Measurements from ENCODE around the gene SLCO3A1. TPM values are rescaled to one million over a fixed set of nuclear protein-coding genes. Genes with fewer than 3 reads are reported as not detected.

SLCO3A1 gene
- total and polyA plus RNA-seq, 4 donors, result 1.6 to 3.6 (median 2.4) TPM

DNA sequence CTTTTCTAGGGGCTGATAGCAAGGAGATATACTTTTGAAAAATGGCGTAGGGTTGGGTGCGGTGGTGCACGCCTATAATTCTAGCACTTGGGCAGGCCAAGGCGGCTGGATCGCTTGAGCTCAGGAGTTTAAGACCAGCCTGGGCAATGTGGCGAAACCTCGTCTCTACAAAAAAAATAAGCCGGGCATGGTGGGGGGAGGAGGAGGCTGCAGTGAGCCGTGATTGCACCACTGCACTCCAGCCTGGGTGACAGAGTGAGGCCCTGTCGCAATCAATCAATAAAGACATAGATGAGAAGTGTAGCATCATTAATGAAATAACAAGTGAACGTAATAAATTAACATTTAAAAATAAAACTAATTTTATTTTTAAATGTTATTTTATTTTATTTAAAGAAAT lies 134.6 kb downstream of the SLCO3A1 start:
- Histone ChIP-seq H3K9me3 (ENCODE audit: control insufficient read depth in 4 of 4, low read length in 3 of 4) (no peaks in the 10 kb centered on the region), H3K27me3 (ENCODE audit: control insufficient read depth in 4 of 4, insufficient read depth in 4 of 4, low read length in 3 of 4) (no peaks in the 10 kb centered on the region), H3K36me3 (ENCODE audit: control insufficient read depth in 4 of 4, insufficient read depth in 3 of 4, low read depth in 1 of 4, low read length in 3 of 4) (no peaks in the 10 kb centered on the region), H3K9ac (ENCODE audit: low read depth in 1 of 2, low read length in 2 of 2) (no peak overlapping the region), H3K27ac (ENCODE audit: low read depth in 1 of 2, low read length in 2 of 2) (no peak overlapping the region), H3K4me1 (ENCODE audit: control insufficient read depth in 4 of 4, insufficient read depth in 4 of 4, low read length in 3 of 4) (peaks cover 0 to 3% (median 1%) of the 10 kb centered on the region in 4 donors), H3K4me3 (ENCODE audit: low read depth in 1 of 3, low read length in 3 of 3) (no peak overlapping the region)
- TF ChIP-seq RAD21 (IDR thresholded peaks at IDR 0.05) (peak in 1 of 2 donors; percentile 11), EGR1 (IDR thresholded peaks at IDR 0.05; ENCODE audit: low read depth in 2 of 2) (no peak), ATF3 (IDR thresholded peaks at IDR 0.05) (no peak), FOXA1 (IDR thresholded peaks at IDR 0.05) (no peak), YY1 (IDR thresholded peaks at IDR 0.05) (peak; percentile 47), SP1 (IDR thresholded peaks at IDR 0.05) (no peak), RXRA (IDR thresholded peaks at IDR 0.05) (peak in 1 of 2 donors; percentile 36), HNF4A (conservative IDR thresholded peaks at IDR 0.05) (peak; percentile 37 to 54), NR2F2 (IDR thresholded peaks at IDR 0.05) (no peak), FOXA2 (IDR thresholded peaks at IDR 0.05) (no peak)
- 53% methylated on average over 11 of the region's 11 CpGs for WGBS
- peak; percentile 40 for DNase-seq (ENCODE audit: low spot score)

DNA sequence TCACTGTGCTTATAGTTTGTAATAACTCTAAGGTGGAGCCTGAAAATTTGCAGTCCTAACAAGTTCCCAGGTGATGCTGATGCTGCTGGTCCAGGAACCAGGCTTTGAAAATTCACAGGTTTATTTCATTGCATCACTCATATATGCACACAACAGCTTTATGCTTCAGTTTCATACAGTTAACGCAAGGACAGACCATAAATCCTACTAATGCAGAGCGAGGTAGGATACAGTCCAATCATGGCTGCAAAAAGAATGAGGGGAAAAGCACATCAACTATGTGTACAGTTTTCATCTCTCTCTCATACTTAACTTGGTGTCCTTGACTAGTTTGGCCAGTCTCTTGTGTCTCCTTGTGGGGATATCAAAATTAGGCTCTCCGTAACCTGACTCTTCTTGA lies 135.1 kb downstream of the SLCO3A1 start:
- 97% methylated on average over 3 of the region's 3 CpGs for WGBS
- Histone ChIP-seq H3K27ac (ENCODE audit: low read depth in 1 of 2, low read length in 2 of 2) (no peak overlapping the region), H3K4me1 (ENCODE audit: control insufficient read depth in 4 of 4, insufficient read depth in 4 of 4, low read length in 3 of 4) (peaks cover 0 to 3% (median 1%) of the 10 kb centered on the region in 4 donors), H3K27me3 (ENCODE audit: control insufficient read depth in 4 of 4, insufficient read depth in 4 of 4, low read length in 3 of 4) (no peaks in the 10 kb centered on the region), H3K9ac (ENCODE audit: low read depth in 1 of 2, low read length in 2 of 2) (no peak overlapping the region), H3K9me3 (ENCODE audit: control insufficient read depth in 4 of 4, low read length in 3 of 4) (no peaks in the 10 kb centered on the region), H3K36me3 (ENCODE audit: control insufficient read depth in 4 of 4, insufficient read depth in 3 of 4, low read depth in 1 of 4, low read length in 3 of 4) (no peaks in the 10 kb centered on the region), H3K4me3 (ENCODE audit: low read depth in 1 of 3, low read length in 3 of 3) (no peak overlapping the region)
- TF ChIP-seq REST (IDR thresholded peaks at IDR 0.05) (no peak), RAD21 (IDR thresholded peaks at IDR 0.05) (no peak), YY1 (IDR thresholded peaks at IDR 0.05) (no peak), RXRA (IDR thresholded peaks at IDR 0.05) (no peak)
- TF ChIP-seq, protein P1, sequence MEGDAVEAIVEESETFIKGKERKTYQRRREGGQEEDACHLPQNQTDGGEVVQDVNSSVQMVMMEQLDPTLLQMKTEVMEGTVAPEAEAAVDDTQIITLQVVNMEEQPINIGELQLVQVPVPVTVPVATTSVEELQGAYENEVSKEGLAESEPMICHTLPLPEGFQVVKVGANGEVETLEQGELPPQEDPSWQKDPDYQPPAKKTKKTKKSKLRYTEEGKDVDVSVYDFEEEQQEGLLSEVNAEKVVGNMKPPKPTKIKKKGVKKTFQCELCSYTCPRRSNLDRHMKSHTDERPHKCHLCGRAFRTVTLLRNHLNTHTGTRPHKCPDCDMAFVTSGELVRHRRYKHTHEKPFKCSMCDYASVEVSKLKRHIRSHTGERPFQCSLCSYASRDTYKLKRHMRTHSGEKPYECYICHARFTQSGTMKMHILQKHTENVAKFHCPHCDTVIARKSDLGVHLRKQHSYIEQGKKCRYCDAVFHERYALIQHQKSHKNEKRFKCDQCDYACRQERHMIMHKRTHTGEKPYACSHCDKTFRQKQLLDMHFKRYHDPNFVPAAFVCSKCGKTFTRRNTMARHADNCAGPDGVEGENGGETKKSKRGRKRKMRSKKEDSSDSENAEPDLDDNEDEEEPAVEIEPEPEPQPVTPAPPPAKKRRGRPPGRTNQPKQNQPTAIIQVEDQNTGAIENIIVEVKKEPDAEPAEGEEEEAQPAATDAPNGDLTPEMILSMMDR (IDR thresholded peaks at IDR 0.05; ENCODE audit: low read depth, low read length, missing input control), result no peak
- DNase-seq (ENCODE audit: low spot score), result no peak

- no peak for DNase-seq (ENCODE audit: low spot score)
- 91% methylated on average over 4 of the region's 4 CpGs for WGBS
- Histone ChIP-seq H3K27me3 (ENCODE audit: control insufficient read depth in 4 of 4, insufficient read depth in 4 of 4, low read length in 3 of 4) (no peaks in the 10 kb centered on the region), H3K9me3 (ENCODE audit: control insufficient read depth in 4 of 4, low read length in 3 of 4) (no peaks in the 10 kb centered on the region), H3K36me3 (ENCODE audit: control insufficient read depth in 4 of 4, insufficient read depth in 3 of 4, low read depth in 1 of 4, low read length in 3 of 4) (no peaks in the 10 kb centered on the region), H3K4me3 (ENCODE audit: low read depth in 1 of 3, low read length in 3 of 3) (no peak overlapping the region), H3K27ac (ENCODE audit: low read depth in 1 of 2, low read length in 2 of 2) (no peak overlapping the region), H3K9ac (ENCODE audit: low read depth in 1 of 2, low read length in 2 of 2) (no peak overlapping the region), H3K4me1 (ENCODE audit: control insufficient read depth in 4 of 4, insufficient read depth in 4 of 4, low read length in 3 of 4) (peaks cover 0 to 3% (median 1%) of the 10 kb centered on the region in 4 donors)
- TF ChIP-seq, protein P2, sequence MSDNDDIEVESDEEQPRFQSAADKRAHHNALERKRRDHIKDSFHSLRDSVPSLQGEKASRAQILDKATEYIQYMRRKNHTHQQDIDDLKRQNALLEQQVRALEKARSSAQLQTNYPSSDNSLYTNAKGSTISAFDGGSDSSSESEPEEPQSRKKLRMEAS (IDR thresholded peaks at IDR 0.05), result no peak
- TF ChIP-seq FOXA1 (IDR thresholded peaks at IDR 0.05) (no peak), REST (IDR thresholded peaks at IDR 0.05) (no peak), JUND (IDR thresholded peaks at IDR 0.05) (no peak), TAF1 (conservative IDR thresholded peaks at IDR 0.05) (no peak), RAD21 (IDR thresholded peaks at IDR 0.05) (no peak), NR2F2 (IDR thresholded peaks at IDR 0.05) (no peak), HNF4A (conservative IDR thresholded peaks at IDR 0.05) (no peak), GABPA (IDR thresholded peaks at IDR 0.05 in 1 of 2, conservative IDR thresholded peaks at IDR 0.05 in 1 of 2) (no peak)
- TF ChIP-seq, protein P3, sequence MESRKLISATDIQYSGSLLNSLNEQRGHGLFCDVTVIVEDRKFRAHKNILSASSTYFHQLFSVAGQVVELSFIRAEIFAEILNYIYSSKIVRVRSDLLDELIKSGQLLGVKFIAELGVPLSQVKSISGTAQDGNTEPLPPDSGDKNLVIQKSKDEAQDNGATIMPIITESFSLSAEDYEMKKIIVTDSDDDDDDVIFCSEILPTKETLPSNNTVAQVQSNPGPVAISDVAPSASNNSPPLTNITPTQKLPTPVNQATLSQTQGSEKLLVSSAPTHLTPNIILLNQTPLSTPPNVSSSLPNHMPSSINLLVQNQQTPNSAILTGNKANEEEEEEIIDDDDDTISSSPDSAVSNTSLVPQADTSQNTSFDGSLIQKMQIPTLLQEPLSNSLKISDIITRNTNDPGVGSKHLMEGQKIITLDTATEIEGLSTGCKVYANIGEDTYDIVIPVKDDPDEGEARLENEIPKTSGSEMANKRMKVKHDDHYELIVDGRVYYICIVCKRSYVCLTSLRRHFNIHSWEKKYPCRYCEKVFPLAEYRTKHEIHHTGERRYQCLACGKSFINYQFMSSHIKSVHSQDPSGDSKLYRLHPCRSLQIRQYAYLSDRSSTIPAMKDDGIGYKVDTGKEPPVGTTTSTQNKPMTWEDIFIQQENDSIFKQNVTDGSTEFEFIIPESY (IDR thresholded peaks at IDR 0.05), result no peak
Measured at GRCh38 chr15:91989821-91990220, 136.3 kb downstream of the SLCO3A1 start.
